HG02798 (cell line): ENCODE data around the gene PHACTR1.

ENCODE experiments used
- ATAC-seq: cut with Tn5 transposase; IDR thresholded peaks from one replicate; pipeline ENCODE4 v1.9.1; 2021; ENCODE audit warnings: mild to moderate bottlenecking; ENCODE audit not compliant: unreplicated experiment, poor library complexity

Gene PHACTR1

DNA sequence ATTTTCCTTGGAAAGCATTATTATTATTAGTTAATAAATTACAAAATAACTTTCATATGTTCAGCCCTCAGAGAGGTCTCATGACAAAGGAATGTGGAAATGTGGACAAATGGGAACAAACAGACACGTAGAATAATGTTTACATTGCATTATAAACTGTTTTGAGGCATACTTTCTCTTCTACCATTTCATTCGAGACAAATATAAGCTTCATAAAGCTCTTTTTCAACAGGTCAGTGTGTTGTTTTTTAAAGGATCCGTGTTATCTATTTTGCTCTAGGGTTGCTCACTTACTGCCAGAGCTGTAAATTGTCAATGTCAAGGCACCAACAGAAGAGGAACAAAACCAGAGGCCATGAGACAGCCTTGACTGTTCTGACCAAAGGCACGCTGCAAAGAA lies 256.8 kb downstream of the PHACTR1 start:
- no peak for ATAC-seq

DNA sequence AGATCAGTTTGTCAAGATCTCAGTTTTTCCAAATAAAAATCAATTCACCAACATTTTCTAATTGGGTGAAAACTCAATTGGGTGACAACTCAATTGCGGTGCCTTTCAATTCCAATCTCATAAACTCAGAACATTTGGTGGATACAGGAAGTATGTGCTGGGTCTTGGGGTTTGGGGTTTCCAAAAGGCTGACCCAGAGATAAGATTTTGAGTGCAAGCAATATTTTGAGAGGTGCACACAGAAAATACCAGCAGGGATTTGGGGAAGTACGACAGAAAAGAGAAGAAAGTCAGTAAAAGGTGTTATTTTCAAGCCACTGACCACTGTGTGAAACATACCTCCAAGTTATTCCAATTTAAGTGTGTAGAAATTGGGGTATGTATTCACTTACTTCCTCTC lies 258.0 kb downstream of the PHACTR1 start:
- ATAC-seq = no peak

GRCh38 chr6:12976366-12976765 lies 259.8 kb downstream of the PHACTR1 start:
- no peak for ATAC-seq

- no peak for ATAC-seq
Measured at GRCh38 chr6:12977206-12977605, 260.6 kb downstream of the PHACTR1 start.

- no peak for ATAC-seq
Measured at GRCh38 chr6:12977806-12978205, 261.2 kb downstream of the PHACTR1 start.

- no peak for ATAC-seq
Measured at GRCh38 chr6:12980741-12981140, 264.2 kb downstream of the PHACTR1 start.

DNA sequence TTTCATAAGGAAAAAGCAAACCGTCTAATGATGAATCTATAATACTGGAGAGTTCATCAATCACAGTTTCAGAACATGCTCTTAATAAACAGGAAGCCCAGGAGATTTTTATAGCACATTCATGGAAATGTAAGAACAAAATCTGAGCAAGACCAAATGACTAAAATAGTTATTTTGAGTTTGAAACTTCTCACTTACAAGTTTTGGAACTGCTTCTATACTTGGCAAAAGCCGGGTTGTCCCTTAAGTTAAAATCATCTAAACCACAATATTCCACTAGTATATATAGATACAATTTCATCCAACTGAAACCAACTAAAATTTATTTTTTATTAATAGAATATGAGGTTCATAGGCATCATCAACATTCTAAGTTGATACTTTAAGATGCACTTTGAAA lies 268.2 kb downstream of the PHACTR1 start:
- no peak for ATAC-seq

GRCh38 chr6:12987783-12988182 lies 271.2 kb downstream of the PHACTR1 start:
- ATAC-seq = no peak

DNA sequence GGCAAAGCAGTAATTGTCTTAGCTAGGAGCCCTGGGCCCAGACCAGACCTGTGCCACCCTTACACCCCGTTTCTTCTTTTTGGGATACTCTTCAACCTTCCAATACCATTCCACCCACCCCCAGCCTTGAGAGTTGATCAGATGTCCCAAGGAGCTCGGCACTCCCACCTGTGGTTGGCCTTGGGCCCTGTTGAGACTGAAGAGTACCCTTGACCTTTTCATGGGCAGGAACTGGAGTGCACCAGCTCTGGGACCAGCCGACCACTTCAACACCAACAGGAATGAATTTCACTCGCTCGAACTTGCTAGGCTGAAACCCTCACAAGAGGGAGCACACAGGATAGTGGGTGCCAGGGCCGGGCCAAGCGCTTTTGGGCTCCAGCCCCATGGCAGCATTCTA lies 273.6 kb downstream of the PHACTR1 start:
- ATAC-seq = no peak

DNA sequence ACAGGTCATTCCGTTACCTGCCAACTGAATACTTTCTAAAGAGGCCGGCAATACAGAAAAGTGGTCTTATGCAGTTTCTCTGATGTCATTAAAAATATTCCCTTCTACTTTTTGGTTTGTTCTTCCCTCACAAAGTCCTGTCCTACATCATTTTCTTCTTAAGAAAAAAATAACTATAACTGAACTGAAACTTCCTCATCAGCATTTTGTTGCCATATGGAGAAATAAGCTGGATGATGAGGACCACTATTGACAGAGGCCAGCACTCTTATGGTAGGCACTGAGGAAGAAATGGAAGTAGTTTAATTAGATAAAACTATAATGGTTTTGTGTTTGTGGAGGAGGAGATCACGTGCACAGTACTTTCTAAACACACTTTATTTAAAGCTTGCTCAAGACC lies 274.9 kb downstream of the PHACTR1 start:
- ATAC-seq = no peak

DNA sequence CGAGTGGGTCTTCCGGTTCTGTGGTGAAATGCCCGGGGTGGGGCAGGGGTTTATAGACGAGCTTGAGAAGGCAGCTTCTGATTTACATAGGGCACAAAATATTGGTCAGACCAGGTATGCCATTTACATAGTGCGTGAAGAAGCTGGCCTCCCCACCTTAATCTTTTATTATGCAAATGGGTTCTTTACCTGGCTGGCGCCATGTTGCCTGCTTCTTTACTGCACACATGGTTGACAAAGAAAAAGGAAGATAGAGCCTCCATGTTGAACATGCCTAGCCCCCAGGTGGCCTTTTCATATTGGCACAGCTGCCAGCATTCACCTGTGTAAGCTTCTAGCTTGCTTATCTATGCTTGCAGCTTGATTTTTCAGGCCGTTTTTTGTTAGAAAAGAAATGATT lies 276.2 kb downstream of the PHACTR1 start:
- no peak for ATAC-seq

GRCh38 chr6:12993283-12993898 lies 276.8 kb downstream of the PHACTR1 start:
- ATAC-seq = no peak

DNA sequence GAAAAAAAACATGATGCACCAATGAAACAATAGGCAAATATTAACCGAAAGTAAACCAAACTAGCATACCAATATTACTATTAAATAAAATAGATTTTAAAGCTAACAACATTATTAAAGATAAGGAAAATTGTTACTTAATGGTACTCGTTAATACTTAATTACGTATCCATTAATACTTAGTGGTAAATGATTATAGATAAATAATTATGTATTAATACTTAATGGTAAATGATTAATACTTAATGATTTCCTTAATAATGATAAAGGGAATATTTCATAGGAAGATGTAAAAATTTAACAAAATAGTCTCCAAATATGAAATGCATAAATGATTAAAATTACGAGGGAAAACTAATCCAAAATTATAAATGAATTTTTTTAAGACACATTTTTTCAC lies 278.9 kb downstream of the PHACTR1 start:
- no peak for ATAC-seq

DNA sequence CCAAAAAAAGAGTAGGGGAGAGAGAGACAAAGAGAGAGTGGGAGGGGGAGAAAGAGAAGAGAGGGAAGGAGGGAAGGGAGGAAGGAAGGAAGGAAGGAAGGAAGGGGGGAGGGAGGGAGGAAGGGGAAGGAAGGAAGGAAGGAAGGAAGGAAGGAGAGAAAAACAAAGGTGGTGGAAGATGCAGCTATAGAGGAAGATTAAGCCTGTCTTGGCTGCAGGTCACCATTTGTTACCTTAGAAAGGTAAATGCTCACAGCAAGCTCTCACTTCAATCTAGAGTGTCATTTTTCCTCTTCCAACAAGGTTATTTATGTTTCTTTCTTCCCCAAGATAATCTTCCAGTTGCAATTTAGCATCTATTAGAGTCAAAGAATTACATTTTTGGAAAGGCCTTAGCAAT lies 284.0 kb downstream of the PHACTR1 start:
- ATAC-seq = no peak

DNA sequence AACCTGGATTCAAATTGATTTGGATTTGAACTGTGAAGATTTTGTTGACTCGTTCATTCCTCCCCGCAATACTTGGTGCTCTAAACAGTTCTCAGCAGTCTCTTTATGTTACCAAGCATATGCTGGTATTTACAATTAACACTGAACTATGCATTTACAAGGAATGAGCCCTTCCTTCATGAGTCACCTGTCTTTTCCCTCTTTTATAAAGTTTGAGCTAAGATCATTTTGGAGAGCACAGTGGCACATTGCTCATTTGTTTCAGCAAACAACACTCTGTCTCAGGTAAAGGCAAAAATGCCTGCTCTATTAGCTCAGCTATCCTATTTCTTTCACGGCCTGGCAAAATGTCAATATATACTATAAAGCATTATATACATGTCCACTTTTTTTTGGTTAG lies 285.4 kb downstream of the PHACTR1 start:
- no peak for ATAC-seq

GRCh38 chr6:13004601-13005000 lies 288.0 kb downstream of the PHACTR1 start:
- no peak for ATAC-seq

DNA sequence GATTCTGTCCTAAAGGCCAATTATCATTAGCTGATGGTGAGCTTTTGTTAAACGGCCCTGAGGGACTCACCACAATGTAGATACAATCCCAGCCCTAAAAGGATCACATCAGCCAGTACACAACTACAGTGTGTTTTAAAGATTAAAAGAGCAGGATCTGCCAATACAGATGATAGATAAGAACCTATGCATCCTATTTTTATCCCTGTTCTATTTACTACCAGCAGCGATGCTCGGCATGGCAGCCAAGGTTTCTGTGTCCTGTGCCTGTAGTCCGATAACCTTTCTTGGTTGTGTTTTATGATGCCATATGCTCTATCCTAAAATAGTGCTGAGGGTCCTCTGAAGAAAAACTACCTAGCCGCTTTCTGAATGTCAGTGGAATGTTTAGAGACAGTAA lies 289.4 kb downstream of the PHACTR1 start:
- no peak for ATAC-seq

GRCh38 chr6:13006578-13007300 lies 290.2 kb downstream of the PHACTR1 start:
- ATAC-seq = no peak

- ATAC-seq = no peak
Measured at GRCh38 chr6:13007744-13008143, 291.2 kb downstream of the PHACTR1 start.

DNA sequence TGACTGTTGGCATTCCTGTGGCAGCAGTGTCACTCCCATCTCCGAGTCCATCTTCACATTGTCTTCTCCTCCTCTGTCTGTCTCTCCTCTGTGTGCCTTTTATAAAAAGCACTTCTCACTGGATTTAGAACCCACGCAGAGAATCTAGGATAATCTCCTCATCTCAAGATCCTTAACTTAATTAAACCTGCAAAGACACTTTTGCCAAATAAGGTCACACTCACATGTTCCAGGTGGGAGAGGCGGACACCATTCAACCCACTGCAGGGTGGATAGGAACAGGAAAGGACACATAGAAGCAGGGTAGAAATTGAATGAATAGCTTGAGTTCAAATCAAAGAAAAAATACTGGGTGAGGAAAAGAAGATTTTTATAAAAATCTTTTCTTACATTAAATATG lies 292.5 kb downstream of the PHACTR1 start:
- ATAC-seq = no peak

- ATAC-seq = no peak
Measured at GRCh38 chr6:13009461-13009860, 292.9 kb downstream of the PHACTR1 start.

DNA sequence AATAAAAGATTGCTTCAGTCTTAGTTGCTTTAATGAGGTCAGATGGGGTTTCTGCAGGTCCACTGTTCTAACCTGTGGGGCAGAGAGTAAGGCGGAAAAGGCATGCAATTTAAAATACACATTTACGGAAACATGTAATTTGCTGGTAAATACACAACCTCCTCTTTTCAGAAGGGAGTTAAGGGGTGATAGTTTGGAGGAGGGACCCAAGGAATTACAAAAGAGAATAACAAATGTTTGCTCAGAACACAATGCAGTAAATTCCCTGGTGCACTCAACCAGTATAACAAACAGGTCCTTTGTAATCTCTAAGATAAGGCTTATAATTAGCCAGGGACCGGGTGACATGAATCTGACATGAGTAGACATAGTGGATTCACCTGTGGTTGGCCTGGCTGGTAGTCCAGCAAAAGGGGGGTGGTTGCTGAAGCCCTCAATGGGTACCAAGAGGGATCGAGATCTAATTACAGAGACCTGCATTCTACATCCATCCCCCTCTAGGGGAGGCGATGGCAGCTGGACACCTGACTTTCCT lies 295.1 kb downstream of the PHACTR1 start:
- ATAC-seq = no peak
